Trophoblast cell (in vitro differentiated cells and primary cell): Measurements from ENCODE around the gene GLYATL2.
A peak's percentile ranks its signal among the peaks of the same experiment; 100 is the strongest.

Experiments
- DNase-seq, 2 donors: peaks; one replicate each; pipeline ENCODE4 v3.0.0-alpha.2; 2016
- H2AFZ ChIP-seq: 2 replicates; pipeline ENCODE4 v1.6.1; 2013; ENCODE audit warnings: low read length, moderate library complexity, mild to moderate bottlenecking; ENCODE audit not compliant: insufficient read depth, poor library complexity
- H2AK5ac ChIP-seq: 2 replicates; pipeline ENCODE4 v1.6.1; 2013; ENCODE audit warnings: mild to moderate bottlenecking, low read length
- H2BK120ac ChIP-seq: 2 replicates; pipeline ENCODE4 v1.6.1; 2013; ENCODE audit warnings: low read length, mild to moderate bottlenecking, moderate library complexity; ENCODE audit not compliant: insufficient read depth, poor library complexity
- H2BK12ac ChIP-seq: 2 replicates; pipeline ENCODE4 v1.6.1; 2013; ENCODE audit warnings: mild to moderate bottlenecking, low read length, moderate library complexity
- H2BK5ac ChIP-seq: 2 replicates; pipeline ENCODE4 v1.6.1; 2013; ENCODE audit warnings: low read length, low read depth, moderate library complexity, mild to moderate bottlenecking; ENCODE audit not compliant: poor library complexity
- H3K14ac ChIP-seq: 2 replicates; pipeline ENCODE4 v1.6.1; 2013; ENCODE audit warnings: mild to moderate bottlenecking, low read length
- H3K18ac ChIP-seq: 2 replicates; pipeline ENCODE4 v1.6.1; 2013; ENCODE audit warnings: mild to moderate bottlenecking, low read length
- H3K23ac ChIP-seq: 2 replicates; pipeline ENCODE4 v1.6.1; 2013; ENCODE audit warnings: low read length
- H3K27ac ChIP-seq: 2 replicates; pipeline ENCODE4 v1.5.1; 2013; ENCODE audit warnings: low read depth, mild to moderate bottlenecking, inconsistent platforms, low read length, moderate library complexity
- H3K27me3 ChIP-seq: 2 replicates; pipeline ENCODE4 v1.6.1; 2013; ENCODE audit warnings: inconsistent platforms, mild to moderate bottlenecking, low read length, moderate library complexity; ENCODE audit not compliant: insufficient read depth
- H3K36me3 ChIP-seq, 2 experiments: 1 replicate in 1 of 2; 2 replicates in 1 of 2; pipeline ENCODE4 v1.6.1; 2013; ENCODE audit warnings: low read length in 2 of 2, mild to moderate bottlenecking in 2 of 2, moderate library complexity in 1 of 2; ENCODE audit not compliant: insufficient read depth in 2 of 2, control insufficient read depth in 1 of 2
- H3K4ac ChIP-seq: 2 replicates; pipeline ENCODE4 v1.6.1; 2013; ENCODE audit warnings: low read depth, mild to moderate bottlenecking, low read length, moderate library complexity
- H3K4me1 ChIP-seq, 2 experiments: 1 replicate in 1 of 2; 2 replicates in 1 of 2; pipeline ENCODE4 v1.6.1; 2013; ENCODE audit warnings: low read length in 2 of 2, mild to moderate bottlenecking in 2 of 2, moderate library complexity in 1 of 2; ENCODE audit not compliant: insufficient read depth in 2 of 2, control insufficient read depth in 1 of 2
- H3K4me2 ChIP-seq: 2 replicates; pipeline ENCODE4 v1.6.1; 2013; ENCODE audit warnings: inconsistent platforms, mild to moderate bottlenecking, low read length, moderate library complexity
- H3K4me3 ChIP-seq: 2 replicates; pipeline ENCODE4 v1.5.1; 2013; ENCODE audit warnings: mild to moderate bottlenecking, low read depth, low read length, inconsistent platforms
- H3K79me1 ChIP-seq: one replicate; pipeline ENCODE4 v1.6.1; 2013; ENCODE audit warnings: low read length
- H3K79me2 ChIP-seq: 2 replicates; pipeline ENCODE4 v1.6.1; 2013; ENCODE audit warnings: low read length, mild to moderate bottlenecking; ENCODE audit not compliant: control insufficient read depth, insufficient read depth, poor library complexity
- H3K9ac ChIP-seq: 2 replicates; pipeline ENCODE4 v1.6.1; 2013; ENCODE audit warnings: mild to moderate bottlenecking, low read length
- H3K9me3 ChIP-seq: 2 replicates; pipeline ENCODE4 v1.6.1; 2013; ENCODE audit warnings: low read depth, mild to moderate bottlenecking, control low read depth, inconsistent platforms, low read length; ENCODE audit not compliant: insufficient read depth
- H4K12ac ChIP-seq: 2 replicates; pipeline ENCODE4 v1.6.1; 2013; ENCODE audit warnings: low read depth, mild to moderate bottlenecking, low read length, moderate library complexity
- H4K8ac ChIP-seq: 2 replicates; pipeline ENCODE4 v1.6.1; 2013; ENCODE audit warnings: low read depth, mild to moderate bottlenecking, low read length, moderate library complexity
- H4K91ac ChIP-seq: one replicate; pipeline ENCODE4 v1.6.1; 2013; ENCODE audit warnings: low read depth, mild to moderate bottlenecking, low read length, moderate library complexity
- WGBS: extraction: QIAGEN DNeasy Blood & Tissue Kit; methylation state at CpG from one replicate; pipeline ENCODE4 v1.1.7; 2013; ENCODE audit warnings: missing lambda C conversion rate; ENCODE audit not compliant: insufficient read length, insufficient coverage; ENCODE audit errors: extremely low coverage; 5-methylcytosine and 5-hydroxymethylcytosine counted together

GLYATL2 gene

DNA sequence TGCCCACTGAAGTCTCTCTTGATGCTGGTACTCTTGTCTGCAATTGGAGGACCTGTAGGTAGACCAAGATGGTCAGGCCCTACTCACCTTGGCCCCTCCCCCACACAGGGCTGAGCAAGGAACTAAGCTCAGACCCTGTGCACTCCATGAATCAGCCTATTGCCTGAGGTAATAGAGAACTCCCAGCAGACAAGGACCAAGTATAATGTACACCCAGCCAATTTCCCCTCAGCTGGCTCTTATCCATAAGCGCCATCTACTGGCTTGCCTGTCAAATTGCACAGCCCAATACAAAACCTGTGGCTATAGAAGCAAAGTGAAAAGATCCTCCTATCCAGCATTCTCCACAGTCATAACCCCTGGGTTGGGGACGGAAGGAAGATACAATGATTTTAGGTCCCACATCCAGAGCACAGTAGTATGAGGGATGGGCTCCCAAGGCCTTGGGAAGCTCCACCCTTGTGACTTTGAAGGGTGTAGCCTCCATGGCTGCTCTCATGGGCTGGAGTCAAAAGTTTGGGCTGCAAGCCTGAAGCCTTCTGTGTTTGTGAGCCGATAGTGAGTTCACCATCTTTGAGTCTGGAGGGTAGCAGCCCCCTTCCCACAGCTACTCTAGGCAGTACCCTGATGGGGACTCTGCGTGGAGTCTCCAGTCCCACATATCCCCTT lies 56.0 kb downstream of the GLYATL2 start:
- Histone ChIP-seq H3K18ac (no peak overlapping the region), H3K4me3 (no peak overlapping the region), H3K23ac (no peak overlapping the region), H2BK5ac (no peak overlapping the region), H2AK5ac (no peak overlapping the region), H3K14ac (no peak overlapping the region), H4K91ac (no peak overlapping the region), H2BK12ac (no peak overlapping the region), H3K9me3 (no peaks in the 10 kb centered on the region), H3K36me3 (no peaks in the 10 kb centered on the region), H4K12ac (no peak overlapping the region), H3K4ac (no peak overlapping the region), H3K27ac (peak overlapping the region; percentile 11), H4K8ac (no peak overlapping the region), H2AFZ (no peak overlapping the region), H3K9ac (no peak overlapping the region), H3K79me2 (no peaks in the 10 kb centered on the region), H3K27me3 (no peaks in the 10 kb centered on the region), H3K4me2 (no peak overlapping the region), H3K4me1 (peaks cover 3 to 8% of the 10 kb centered on the region in 2 experiments), H3K79me1 (peaks cover 8% of the 10 kb centered on the region), H2BK120ac (peak overlapping the region; percentile 38)
- WGBS: no CpG with 5 or more reads among the region's 4 CpGs
- DNase-seq: peak; percentile 60 to 88

DNA sequence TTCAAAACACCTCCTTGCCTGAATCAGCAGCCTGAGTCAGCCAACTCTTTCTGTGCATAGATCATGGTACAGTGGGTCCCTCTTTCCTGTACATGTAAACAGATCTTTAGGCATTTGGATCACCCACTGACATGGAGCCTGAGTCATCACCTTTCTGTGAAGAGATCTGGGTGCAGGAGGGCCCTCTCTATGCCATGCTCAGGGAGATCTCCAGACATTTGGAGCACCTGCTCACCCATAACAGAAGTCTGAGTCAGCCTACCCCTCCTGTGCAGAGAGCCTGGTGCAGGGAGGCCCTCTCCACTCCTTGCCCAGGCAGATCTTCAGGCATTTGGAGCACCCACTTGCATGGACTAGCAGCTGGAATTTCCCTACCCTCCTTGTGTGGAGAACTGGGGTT lies 56.6 kb downstream of the GLYATL2 start:
- Histone ChIP-seq H3K4me2 (no peak overlapping the region), H2BK120ac (peak overlapping the region; percentile 38), H3K23ac (no peak overlapping the region)

DNA sequence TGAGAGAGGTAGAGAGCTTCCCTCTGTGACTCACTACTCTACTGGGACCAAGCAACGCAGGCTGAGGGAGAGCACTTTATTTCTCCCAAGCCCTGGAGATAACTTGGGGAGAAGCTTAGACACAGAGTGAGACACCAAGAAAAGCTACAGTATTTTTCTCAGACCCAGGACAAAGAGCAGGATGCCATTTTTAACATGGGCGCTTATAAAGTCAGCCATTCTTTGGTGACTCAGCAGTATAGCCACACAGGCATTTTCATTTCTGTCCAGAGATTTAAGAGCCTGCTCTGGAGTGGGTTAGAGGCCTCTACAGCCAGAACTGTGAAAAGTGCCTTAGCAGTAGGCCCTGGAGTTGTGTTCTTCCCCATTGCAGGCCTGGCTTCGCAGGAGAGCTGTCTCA lies 57.8 kb downstream of the GLYATL2 start:
- H3K27me3 ChIP-seq: no peaks in the 10 kb centered on the region
- peaks cover 3 to 8% of the 10 kb centered on the region in 2 experiments for H3K4me1 ChIP-seq
- H3K9me3 ChIP-seq: no peaks in the 10 kb centered on the region
- no peak overlapping the region for H4K12ac ChIP-seq
- H2BK12ac ChIP-seq: peak overlapping the region; percentile 39
- H3K18ac ChIP-seq: peak overlapping the region; percentile 51
- peak overlapping the region; percentile 85 for H2BK120ac ChIP-seq
- H3K4ac ChIP-seq: no peak overlapping the region
- H4K91ac ChIP-seq: no peak overlapping the region
- no peak for DNase-seq
- peaks cover 8% of the 10 kb centered on the region for H3K79me1 ChIP-seq
- no CpG with 5 or more reads among the region's 3 CpGs for WGBS
- H3K79me2 ChIP-seq: no peaks in the 10 kb centered on the region
- H3K4me2 ChIP-seq: no peak overlapping the region
- no peak overlapping the region for H3K27ac ChIP-seq
- no peak overlapping the region for H3K23ac ChIP-seq
- H2AK5ac ChIP-seq: no peak overlapping the region
- H4K8ac ChIP-seq: peak overlapping the region; percentile 37
- H3K36me3 ChIP-seq: no peaks in the 10 kb centered on the region
- H2BK5ac ChIP-seq: peak overlapping the region; percentile 37
- H3K9ac ChIP-seq: no peak overlapping the region
- peak overlapping the region; percentile 54 for H3K14ac ChIP-seq
- H2AFZ ChIP-seq: no peak overlapping the region
- H3K4me3 ChIP-seq: no peak overlapping the region

More for the DNA sequence above, 56.6 kb downstream of the GLYATL2 start:
- Histone ChIP-seq H4K8ac (no peak overlapping the region), H2BK12ac (no peak overlapping the region), H3K36me3 (no peaks in the 10 kb centered on the region), H3K27ac (peak overlapping the region; percentile 11), H3K9ac (no peak overlapping the region), H3K4ac (no peak overlapping the region), H3K9me3 (no peaks in the 10 kb centered on the region), H4K12ac (no peak overlapping the region), H2BK5ac (no peak overlapping the region), H3K4me3 (no peak overlapping the region), H2AK5ac (no peak overlapping the region), H4K91ac (peak overlapping the region; percentile 48), H2AFZ (no peak overlapping the region), H3K79me1 (peaks cover 8% of the 10 kb centered on the region), H3K79me2 (no peaks in the 10 kb centered on the region), H3K27me3 (no peaks in the 10 kb centered on the region), H3K14ac (no peak overlapping the region), H3K4me1 (peaks cover 3 to 8% of the 10 kb centered on the region in 2 experiments), H3K18ac (no peak overlapping the region)
- DNase-seq: peak; percentile 20 to 50

DNA sequence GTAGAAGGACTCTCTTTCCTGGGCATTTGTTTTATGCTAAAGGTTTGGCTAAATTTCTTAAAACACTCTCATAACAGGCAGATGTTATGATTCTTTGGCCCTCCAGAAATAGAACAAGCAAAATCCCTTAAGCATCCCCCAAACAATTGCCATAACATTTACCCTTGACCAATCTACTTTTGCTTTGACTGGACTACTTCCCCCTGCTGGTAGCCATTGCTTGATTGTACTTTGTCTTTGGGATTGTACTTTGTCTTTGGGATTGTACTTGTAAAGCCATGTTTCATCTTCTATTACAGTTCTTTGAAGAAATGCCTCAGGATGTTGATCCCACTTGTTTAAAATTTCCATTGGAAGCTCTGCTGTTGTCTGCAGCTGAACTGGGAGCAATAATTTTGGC lies 59.5 kb downstream of the GLYATL2 start:
- Histone ChIP-seq H2BK12ac (no peak overlapping the region), H3K23ac (no peak overlapping the region), H2BK120ac (no peak overlapping the region), H3K18ac (no peak overlapping the region), H3K14ac (no peak overlapping the region), H2AK5ac (no peak overlapping the region), H4K12ac (no peak overlapping the region), H3K27ac (no peak overlapping the region), H3K79me1 (peaks cover 7% of the 10 kb centered on the region), H3K4me1 (peaks cover 3 to 5% of the 10 kb centered on the region in 2 experiments), H3K79me2 (no peaks in the 10 kb centered on the region), H3K36me3 (no peaks in the 10 kb centered on the region), H4K91ac (no peak overlapping the region), H3K27me3 (no peaks in the 10 kb centered on the region), H3K4ac (no peak overlapping the region), H2AFZ (no peak overlapping the region), H3K9ac (no peak overlapping the region), H3K4me3 (no peak overlapping the region), H3K9me3 (peaks cover 5% of the 10 kb centered on the region), H3K4me2 (no peak overlapping the region), H2BK5ac (no peak overlapping the region), H4K8ac (no peak overlapping the region)
- no peak for DNase-seq
